ENCODE data around the gene CCDC141.

Gene CCDC141

DNA sequence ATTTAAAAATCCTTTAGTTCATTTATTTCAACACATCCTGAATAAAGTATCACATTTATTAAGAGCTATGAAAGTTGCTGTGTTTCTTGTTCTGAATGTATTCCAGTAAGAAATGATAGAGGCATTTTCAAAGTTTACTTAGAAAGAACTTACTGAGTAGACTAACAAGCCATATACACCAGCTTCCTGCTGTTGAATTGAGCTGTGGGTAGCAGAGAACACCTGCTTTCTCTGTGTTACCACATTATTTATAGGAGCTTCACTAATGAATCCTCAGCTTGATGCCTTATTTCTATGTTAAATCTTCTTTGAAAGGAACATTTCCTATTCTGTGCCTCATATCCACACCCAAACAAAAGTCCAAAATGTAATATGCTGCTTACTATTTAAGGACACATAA, 115.4 kb downstream of the CCDC141 start:
- H3K4me3 ChIP-seq (ENCODE audit: low read depth, low read length): no peak overlapping the region
- TF ChIP-seq, protein P1, sequence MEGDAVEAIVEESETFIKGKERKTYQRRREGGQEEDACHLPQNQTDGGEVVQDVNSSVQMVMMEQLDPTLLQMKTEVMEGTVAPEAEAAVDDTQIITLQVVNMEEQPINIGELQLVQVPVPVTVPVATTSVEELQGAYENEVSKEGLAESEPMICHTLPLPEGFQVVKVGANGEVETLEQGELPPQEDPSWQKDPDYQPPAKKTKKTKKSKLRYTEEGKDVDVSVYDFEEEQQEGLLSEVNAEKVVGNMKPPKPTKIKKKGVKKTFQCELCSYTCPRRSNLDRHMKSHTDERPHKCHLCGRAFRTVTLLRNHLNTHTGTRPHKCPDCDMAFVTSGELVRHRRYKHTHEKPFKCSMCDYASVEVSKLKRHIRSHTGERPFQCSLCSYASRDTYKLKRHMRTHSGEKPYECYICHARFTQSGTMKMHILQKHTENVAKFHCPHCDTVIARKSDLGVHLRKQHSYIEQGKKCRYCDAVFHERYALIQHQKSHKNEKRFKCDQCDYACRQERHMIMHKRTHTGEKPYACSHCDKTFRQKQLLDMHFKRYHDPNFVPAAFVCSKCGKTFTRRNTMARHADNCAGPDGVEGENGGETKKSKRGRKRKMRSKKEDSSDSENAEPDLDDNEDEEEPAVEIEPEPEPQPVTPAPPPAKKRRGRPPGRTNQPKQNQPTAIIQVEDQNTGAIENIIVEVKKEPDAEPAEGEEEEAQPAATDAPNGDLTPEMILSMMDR (IDR thresholded peaks at IDR 0.05; ENCODE audit: low read depth, low read length): no peak

DNA sequence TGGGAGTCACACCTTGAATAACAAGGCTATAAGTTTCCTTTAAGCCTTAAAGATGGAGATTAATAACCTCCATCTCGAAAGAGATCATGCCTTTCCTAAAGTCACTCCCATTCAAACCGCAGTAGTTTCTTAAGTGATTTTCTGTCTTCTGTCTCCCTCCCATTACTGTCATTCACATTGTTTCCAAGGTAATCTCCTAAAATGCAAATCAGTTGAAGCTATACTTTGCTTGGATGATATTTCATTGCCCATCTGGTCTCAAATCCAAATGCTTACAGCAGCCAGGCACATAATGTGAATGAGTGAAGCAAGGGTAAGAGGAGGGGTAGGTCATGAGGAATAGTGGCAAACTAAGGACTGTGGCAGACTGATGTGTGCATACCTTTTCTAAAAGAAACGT, 116.4 kb downstream of the CCDC141 start:
- H3K4me3 ChIP-seq (ENCODE audit: low read depth, low read length): no peak overlapping the region
- TF ChIP-seq, protein P1 (IDR thresholded peaks at IDR 0.05; ENCODE audit: low read depth, low read length): no peak

DNA sequence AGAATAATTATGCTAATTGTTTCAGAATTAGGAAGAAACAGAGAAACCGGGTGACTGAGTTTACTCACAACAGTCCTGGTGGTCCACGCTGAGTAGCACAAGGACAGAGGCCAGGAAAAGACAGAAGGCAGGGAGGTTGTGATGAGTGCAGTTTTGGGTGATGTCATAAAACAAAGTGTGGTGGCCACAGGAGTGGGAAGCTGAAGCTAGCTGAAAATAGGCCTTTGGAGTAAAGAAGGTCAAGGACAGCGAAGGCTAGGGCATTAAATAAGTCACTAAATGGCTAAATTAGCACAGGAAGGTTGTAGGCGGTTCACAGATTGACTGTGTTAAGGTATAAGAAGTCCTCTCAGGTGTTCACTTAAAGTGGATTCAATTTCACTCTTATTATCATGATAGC, 121.9 kb downstream of the CCDC141 start:
- TF ChIP-seq, protein P1 (IDR thresholded peaks at IDR 0.05; ENCODE audit: low read depth, low read length): no peak
- H3K4me3 ChIP-seq (ENCODE audit: low read depth, low read length): no peak overlapping the region

DNA sequence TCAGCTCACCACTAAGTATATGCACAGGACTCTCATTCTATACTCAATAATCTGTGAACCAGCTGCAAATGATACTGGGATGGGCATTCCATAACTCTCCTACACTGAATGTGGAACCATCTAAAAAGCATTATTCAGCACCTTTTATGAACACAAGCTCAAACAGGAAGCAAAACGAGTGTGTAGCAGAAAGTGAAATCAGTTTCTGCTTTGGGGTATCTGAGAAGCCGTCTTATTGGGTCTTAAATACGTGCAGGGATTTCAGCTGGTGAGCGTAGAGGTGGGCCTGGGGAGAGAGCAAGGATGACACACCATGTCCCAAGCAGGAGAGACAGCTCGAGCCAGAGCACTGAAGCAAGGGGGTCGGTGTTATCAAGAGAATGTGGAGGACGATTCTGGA, 122.8 kb downstream of the CCDC141 start:
- H3K4me3 ChIP-seq (ENCODE audit: low read depth, low read length): 0 out of 2 replicates have a peak overlapping the region, but pooled peaks have one; percentile 2
- TF ChIP-seq, protein P1 (IDR thresholded peaks at IDR 0.05; ENCODE audit: low read depth, low read length): no peak

DNA sequence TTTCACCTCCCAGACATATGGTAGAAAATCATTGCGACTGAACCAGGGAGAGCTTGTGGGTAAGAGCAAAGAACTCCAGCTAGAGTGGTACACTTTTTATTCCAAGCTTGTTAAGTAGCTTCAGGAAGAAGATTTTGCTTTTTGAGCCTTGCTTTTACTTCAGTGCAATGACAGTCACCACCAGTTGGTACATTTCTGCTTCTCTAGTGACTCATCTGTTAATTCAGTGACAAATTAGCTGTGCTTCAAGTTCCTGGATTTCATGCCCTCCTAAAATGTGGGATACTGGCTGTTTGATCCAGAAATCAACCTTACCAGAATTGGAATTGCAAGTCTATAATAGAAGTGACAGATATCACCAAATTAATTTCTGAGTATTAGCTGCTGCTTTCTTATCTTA, 125.1 kb downstream of the CCDC141 start:
- no peak overlapping the region for H3K4me3 ChIP-seq (ENCODE audit: low read depth, low read length)
- TF ChIP-seq, protein P1 (IDR thresholded peaks at IDR 0.05; ENCODE audit: low read depth, low read length): no peak

DNA sequence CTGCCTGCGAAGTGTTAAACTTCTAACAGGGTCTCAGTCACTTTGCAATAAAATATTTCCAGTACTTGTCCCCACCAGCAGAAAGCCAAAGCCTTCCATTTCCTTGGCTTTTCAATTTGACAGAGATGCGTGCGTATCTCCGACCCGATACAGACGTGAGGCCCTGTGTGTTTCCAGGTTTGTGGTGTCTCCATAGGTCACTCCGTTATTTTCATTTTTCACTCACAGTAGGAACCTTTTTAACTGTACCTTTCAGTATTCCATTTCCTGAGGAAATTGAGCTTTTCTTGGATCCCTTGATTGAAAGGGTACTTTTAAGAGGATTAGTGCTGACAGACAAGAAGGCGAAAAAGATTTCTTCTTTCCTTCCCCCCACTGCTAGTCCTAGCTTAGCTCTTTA, 126.4 kb downstream of the CCDC141 start:
- H3K4me3 ChIP-seq (ENCODE audit: low read depth, low read length): no peak overlapping the region
- TF ChIP-seq, protein P1 (IDR thresholded peaks at IDR 0.05; ENCODE audit: low read depth, low read length): no peak

DNA sequence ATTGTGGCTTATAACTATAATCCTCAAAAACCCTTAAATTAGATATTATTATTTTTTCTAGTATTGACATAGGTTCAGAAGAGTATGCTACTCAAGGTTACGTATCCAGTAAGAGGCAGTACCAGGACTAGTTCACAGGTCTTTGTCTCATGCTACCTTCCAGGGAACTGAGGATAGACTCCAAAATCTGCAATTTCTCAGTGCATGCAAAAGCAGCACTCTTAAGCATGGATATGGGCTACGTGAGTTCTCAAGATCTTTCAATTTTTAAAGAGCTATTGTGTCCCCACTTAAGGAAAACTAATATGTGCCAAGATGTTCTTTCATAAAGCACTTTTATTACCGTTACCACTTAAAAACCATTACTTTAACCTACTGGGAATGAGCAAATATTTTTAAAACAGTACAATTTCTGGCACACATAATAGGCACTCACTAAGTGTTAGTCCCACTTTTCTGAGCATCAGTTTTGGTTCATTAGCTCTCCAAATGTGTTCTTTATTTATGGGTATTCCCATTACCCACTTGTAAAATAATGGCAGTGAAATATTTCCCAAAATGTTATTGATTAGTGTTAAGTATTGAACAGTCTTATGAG, 128.9 kb downstream of the CCDC141 start:
- no peak overlapping the region for H3K4me3 ChIP-seq (ENCODE audit: low read depth, low read length)
- TF ChIP-seq, protein P1 (IDR thresholded peaks at IDR 0.05; ENCODE audit: low read depth, low read length): no peak

All from WI38 (cell line).